HEK293 (cell line): ENCODE results near the gene NOSIP.

Experiments
- ZNF133 ChIP-seq: fragments of 450-650 bp; formaldehyde crosslinking; IDR thresholded peaks from 2 replicates; pipeline ENCODE4 v1.5.1; 2016; ENCODE audit warnings: missing biosample characterization, missing genetic modification characterization
- ZNF274 ChIP-seq, 2 experiments: fragments of 200-500 bp in 1 of 2; fragments of 450-650 bp in 1 of 2; sonication (Bioruptor generic) in 1 of 2; formaldehyde crosslinking in 1 of 2; IDR thresholded peaks; 2 replicates each; pipeline versions ENCODE4 v1.5.1 to v1.6.1; 2014 to 2016; ENCODE audit warnings: borderline replicate concordance in 1 of 2, inconsistent platforms in 1 of 2, low read length in 1 of 2, missing biosample characterization in 1 of 2, missing genetic modification characterization in 1 of 2
- ZNF426 ChIP-seq: fragments of 450-650 bp; formaldehyde crosslinking; IDR thresholded peaks from 2 replicates; pipeline ENCODE4 v1.5.1; 2017; ENCODE audit warnings: missing biosample characterization, missing genetic modification characterization, mild to moderate bottlenecking, inconsistent platforms, moderate library complexity
- TF ChIP-seq, protein P1 (sequence below): fragments of 450-650 bp; formaldehyde crosslinking; IDR thresholded peaks from 2 replicates; pipeline ENCODE4 v1.5.1; 2016; ENCODE audit warnings: missing biosample characterization, missing genetic modification characterization
- TF ChIP-seq, protein P2 (sequence below): fragments of 450-650 bp; formaldehyde crosslinking; conservative IDR thresholded peaks from 2 replicates; pipeline ENCODE4 v1.5.1; 2016; ENCODE audit warnings: low read depth, missing biosample characterization, missing genetic modification characterization
- TF ChIP-seq, protein P3 (sequence below): fragments of 450-650 bp; IDR thresholded peaks from 2 replicates; pipeline ENCODE4 v1.5.1; 2018; ENCODE audit warnings: missing biosample characterization, missing genetic modification characterization

DNA sequence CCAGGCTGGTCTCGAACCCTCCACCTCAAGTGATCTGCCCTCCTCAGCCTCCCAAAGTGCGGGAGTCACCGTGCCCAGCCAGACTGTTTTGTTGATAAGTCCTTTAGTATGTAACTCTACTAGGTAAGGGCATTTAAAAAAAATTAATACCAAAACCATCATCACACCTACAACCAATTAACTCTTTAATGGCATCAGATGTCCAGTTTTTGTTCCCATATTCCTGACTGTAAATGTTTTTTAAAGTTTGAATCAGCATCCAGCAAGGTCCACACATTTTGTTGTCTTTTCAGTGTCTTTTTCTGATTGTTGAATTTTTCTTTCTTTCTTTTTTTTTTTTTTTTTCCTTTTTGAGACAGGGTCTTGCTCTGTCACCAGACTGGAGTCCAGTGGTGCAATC is 62.3 kb downstream of the NOSIP start:
- TF ChIP-seq, protein P1, sequence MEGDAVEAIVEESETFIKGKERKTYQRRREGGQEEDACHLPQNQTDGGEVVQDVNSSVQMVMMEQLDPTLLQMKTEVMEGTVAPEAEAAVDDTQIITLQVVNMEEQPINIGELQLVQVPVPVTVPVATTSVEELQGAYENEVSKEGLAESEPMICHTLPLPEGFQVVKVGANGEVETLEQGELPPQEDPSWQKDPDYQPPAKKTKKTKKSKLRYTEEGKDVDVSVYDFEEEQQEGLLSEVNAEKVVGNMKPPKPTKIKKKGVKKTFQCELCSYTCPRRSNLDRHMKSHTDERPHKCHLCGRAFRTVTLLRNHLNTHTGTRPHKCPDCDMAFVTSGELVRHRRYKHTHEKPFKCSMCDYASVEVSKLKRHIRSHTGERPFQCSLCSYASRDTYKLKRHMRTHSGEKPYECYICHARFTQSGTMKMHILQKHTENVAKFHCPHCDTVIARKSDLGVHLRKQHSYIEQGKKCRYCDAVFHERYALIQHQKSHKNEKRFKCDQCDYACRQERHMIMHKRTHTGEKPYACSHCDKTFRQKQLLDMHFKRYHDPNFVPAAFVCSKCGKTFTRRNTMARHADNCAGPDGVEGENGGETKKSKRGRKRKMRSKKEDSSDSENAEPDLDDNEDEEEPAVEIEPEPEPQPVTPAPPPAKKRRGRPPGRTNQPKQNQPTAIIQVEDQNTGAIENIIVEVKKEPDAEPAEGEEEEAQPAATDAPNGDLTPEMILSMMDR (tag by site-specific recombination), result no peak
- TF ChIP-seq ZNF133 (tag by site-specific recombination) (no peak), ZNF274 (IDR thresholded peaks at IDR 0.05; ENCODE audit: low read length) (no peak), ZNF274 (tag by site-specific recombination; IDR thresholded peaks at IDR 0.05; ENCODE audit: borderline replicate concordance) (no peak), ZNF426 (tag by site-specific recombination) (no peak)
- TF ChIP-seq, protein P2, sequence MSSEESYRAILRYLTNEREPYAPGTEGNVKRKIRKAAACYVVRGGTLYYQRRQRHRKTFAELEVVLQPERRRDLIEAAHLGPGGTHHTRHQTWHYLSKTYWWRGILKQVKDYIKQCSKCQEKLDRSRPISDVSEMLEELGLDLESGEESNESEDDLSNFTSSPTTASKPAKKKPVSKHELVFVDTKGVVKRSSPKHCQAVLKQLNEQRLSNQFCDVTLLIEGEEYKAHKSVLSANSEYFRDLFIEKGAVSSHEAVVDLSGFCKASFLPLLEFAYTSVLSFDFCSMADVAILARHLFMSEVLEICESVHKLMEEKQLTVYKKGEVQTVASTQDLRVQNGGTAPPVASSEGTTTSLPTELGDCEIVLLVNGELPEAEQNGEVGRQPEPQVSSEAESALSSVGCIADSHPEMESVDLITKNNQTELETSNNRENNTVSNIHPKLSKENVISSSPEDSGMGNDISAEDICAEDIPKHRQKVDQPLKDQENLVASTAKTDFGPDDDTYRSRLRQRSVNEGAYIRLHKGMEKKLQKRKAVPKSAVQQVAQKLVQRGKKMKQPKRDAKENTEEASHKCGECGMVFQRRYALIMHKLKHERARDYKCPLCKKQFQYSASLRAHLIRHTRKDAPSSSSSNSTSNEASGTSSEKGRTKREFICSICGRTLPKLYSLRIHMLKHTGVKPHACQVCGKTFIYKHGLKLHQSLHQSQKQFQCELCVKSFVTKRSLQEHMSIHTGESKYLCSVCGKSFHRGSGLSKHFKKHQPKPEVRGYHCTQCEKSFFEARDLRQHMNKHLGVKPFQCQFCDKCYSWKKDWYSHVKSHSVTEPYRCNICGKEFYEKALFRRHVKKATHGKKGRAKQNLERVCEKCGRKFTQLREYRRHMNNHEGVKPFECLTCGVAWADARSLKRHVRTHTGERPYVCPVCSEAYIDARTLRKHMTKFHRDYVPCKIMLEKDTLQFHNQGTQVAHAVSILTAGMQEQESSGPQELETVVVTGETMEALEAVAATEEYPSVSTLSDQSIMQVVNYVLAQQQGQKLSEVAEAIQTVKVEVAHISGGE (tag by site-specific recombination), result no peak
- TF ChIP-seq, protein P3, sequence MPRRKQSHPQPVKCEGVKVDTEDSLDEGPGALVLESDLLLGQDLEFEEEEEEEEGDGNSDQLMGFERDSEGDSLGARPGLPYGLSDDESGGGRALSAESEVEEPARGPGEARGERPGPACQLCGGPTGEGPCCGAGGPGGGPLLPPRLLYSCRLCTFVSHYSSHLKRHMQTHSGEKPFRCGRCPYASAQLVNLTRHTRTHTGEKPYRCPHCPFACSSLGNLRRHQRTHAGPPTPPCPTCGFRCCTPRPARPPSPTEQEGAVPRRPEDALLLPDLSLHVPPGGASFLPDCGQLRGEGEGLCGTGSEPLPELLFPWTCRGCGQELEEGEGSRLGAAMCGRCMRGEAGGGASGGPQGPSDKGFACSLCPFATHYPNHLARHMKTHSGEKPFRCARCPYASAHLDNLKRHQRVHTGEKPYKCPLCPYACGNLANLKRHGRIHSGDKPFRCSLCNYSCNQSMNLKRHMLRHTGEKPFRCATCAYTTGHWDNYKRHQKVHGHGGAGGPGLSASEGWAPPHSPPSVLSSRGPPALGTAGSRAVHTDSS (tag by site-specific recombination), result no peak
